ENCODE results near the gene PCDHA4. TPM values are rescaled to one million over a fixed set of nuclear protein-coding genes. Genes with fewer than 3 reads are reported as not detected.
"Not testable (repeated sequence)": the region's sequence is repeated elsewhere in the genome, so short reads cannot be mapped to it uniquely, and the experiment has no call there.

The PCDHA4 gene
- total RNA-seq, 2 experiments from 2014 or later = not detected

DNA sequence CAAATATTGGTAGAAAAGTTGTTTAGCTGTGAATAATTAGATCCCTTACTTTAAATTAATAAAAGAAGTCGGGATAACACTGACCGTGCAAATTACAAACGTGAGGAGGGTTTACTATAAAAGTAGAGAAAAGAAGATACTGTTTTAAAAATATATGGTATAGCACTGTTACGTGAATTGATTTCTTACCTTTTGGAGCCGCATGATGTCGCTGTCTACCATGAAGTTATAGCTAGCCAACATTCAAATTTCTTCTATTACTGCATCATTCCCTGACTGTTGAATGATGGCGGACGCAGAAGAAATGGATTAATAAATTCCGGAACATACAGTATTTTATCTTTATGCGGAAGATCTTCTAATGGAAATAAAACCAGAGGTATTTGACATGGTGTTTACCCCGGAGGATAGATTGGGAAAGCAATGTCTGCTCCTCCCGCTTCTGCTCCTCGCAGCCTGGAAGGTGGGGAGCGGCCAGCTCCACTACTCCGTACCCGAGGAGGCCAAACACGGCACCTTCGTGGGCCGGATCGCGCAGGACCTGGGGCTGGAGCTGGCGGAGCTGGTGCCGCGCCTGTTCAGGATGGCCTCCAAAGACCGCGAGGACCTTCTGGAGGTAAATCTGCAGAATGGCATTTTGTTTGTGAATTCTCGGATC is 21.0 kb downstream of the PCDHA4 start, which contains the start of gene PCDHA6:
Gene PCDHA6 (plus strand): TSS at position 257 of the 658 bp plus-strand sequence. CDS start 132 bp downstream, at position 389.
- Mint-ChIP-seq H3K36me3 (ENCODE audit: low read depth) (peaks cover 10% of the 10 kb centered on the region), H3K9me3 (peaks cover 17% of the 10 kb centered on the region), H3K4me3 (no peak within 1 kb of the TSS), H3K27me3 (ENCODE audit: low read depth) (peaks cover 45% of the 10 kb centered on the region), H3K27ac (no peak within 1 kb of the TSS), H3K4me1 (ENCODE audit: low read depth) (no peaks in the 10 kb centered on the region)
- DNase-seq = no peak
- CTCF ChIA-PET = interaction anchor here (0.7 kb wide), 1 partner anchor 71 kb away, joined by 3 read pairs; no protein-coding TSS in a partner anchor
- intact Hi-C loops (cut with micrococcal nuclease) = no loop called here

GRCh38 chr5:140828362-140828737 is 21.5 kb downstream of the PCDHA4 start:
- CTCF ChIA-PET = interaction anchor here (0.7 kb wide), 1 partner anchor 72 kb away, joined by 3 read pairs; no protein-coding TSS in a partner anchor
- Mint-ChIP-seq H3K4me3 (no peak overlapping the region), H3K9me3 (peaks cover 19% of the 10 kb centered on the region), H3K27ac (no peak overlapping the region), H3K27me3 (ENCODE audit: low read depth) (peaks cover 49% of the 10 kb centered on the region), H3K4me1 (ENCODE audit: low read depth) (no peaks in the 10 kb centered on the region), H3K36me3 (ENCODE audit: low read depth) (peaks cover 10% of the 10 kb centered on the region)
- DNase-seq = no peak
- intact Hi-C loops (cut with micrococcal nuclease) = no loop called here

DNA sequence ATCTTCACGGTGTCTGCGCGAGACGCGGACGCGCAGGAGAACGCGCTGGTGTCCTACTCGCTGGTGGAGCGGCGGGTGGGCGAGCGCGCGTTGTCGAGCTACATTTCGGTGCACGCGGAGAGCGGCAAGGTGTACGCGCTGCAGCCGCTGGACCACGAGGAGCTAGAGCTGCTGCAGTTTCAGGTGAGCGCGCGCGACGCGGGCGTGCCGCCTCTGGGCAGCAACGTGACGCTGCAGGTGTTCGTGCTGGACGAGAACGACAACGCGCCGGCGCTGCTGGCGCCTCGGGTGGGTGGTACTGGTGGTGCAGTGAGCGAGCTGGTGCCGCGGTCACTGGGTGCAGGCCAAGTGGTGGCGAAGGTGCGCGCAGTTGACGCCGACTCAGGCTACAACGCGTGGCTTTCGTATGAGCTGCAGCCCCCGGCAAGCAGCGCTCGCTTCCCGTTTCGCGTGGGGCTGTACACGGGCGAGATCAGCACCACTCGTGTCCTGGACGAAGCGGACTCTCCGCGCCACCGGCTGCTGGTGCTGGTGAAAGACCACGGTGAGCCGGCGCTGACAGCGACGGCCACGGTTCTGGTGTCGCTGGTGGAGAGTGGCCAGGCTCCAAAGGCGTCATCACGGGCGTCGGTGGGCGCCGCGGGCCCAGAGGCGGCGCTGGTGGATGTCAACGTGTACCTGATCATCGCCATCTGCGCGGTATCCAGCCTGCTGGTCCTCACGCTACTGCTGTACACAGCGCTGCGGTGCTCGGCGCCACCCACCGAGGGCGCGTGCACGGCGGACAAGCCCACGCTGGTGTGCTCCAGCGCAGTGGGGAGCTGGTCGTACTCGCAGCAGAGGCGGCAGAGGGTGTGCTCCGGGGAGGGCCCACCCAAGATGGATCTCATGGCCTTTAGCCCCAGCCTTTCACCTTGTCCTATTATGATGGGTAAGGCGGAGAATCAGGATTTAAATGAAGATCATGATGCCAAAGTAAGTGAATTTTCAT is 22.9 kb downstream of the PCDHA4 start:
- Mint-ChIP-seq H3K36me3 (ENCODE audit: low read depth) (peaks cover 15% of the 10 kb centered on the region), H3K27me3 (ENCODE audit: low read depth) (peaks cover 56% of the 10 kb centered on the region), H3K9me3 (peaks cover 25% of the 10 kb centered on the region)
- H3K27ac Mint-ChIP-seq; H3K4me3 Mint-ChIP-seq; intact Hi-C loops (cut with micrococcal nuclease); DNase-seq; H3K4me1 Mint-ChIP-seq (ENCODE audit: low read depth): not testable (repeated sequence)
- CTCF ChIA-PET = interaction anchor here (0.5 to 1.5 kb wide), 2 partner anchors 13 to 30 kb away, joined by 3 read pairs; no protein-coding TSS in a partner anchor

- intact Hi-C loops (cut with micrococcal nuclease) = no loop called here
- DNase-seq = no peak
- CTCF ChIA-PET = interaction anchor here (0.7 to 1.0 kb wide), 2 partner anchors 9 to 24 kb away, joined by 3 read pairs; no protein-coding TSS in a partner anchor
- peaks cover 15% of the 10 kb centered on the region for H3K9me3 Mint-ChIP-seq
- peaks cover 37% of the 10 kb centered on the region for H3K27me3 Mint-ChIP-seq (ENCODE audit: low read depth)
- H3K4me1 Mint-ChIP-seq (ENCODE audit: low read depth) = no peaks in the 10 kb centered on the region
- no peak within 1 kb of the TSS for H3K27ac Mint-ChIP-seq
- H3K36me3 Mint-ChIP-seq (ENCODE audit: low read depth) = peaks cover 7% of the 10 kb centered on the region
- H3K4me3 Mint-ChIP-seq = no peak within 1 kb of the TSS
Observed at GRCh38 chr5:140833993-140834392, 27.1 kb downstream of the PCDHA4 start, which contains the start of gene PCDHA7. TSS of gene PCDHA7 (plus strand) at chr5:140834269. CDS start at chr5:140834384, 115 bp downstream.

DNA sequence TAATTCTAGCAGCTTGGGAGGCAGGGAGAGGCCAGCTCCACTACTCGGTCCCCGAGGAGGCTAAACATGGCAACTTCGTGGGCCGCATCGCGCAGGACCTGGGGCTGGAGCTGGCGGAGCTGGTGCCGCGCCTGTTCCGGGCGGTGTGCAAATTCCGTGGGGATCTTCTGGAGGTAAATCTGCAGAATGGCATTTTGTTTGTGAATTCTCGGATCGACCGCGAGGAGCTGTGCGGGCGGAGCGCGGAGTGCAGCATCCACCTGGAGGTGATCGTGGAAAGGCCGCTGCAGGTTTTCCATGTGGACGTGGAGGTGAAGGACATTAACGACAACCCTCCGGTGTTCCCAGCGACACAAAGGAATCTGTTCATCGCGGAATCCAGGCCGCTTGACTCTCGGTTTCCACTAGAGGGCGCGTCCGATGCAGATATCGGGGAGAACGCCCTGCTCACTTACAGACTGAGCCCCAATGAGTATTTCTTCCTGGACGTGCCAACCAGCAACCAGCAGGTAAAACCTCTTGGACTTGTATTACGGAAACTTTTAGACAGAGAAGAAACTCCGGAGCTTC is 27.7 kb downstream of the PCDHA4 start:
- H3K4me3 Mint-ChIP-seq; H3K27ac Mint-ChIP-seq; DNase-seq; intact Hi-C loops (cut with micrococcal nuclease); H3K36me3 Mint-ChIP-seq (ENCODE audit: low read depth); H3K4me1 Mint-ChIP-seq (ENCODE audit: low read depth): not testable (repeated sequence)
- Mint-ChIP-seq H3K27me3 (ENCODE audit: low read depth) (peaks cover 39% of the 10 kb centered on the region), H3K9me3 (peaks cover 14% of the 10 kb centered on the region)
- CTCF ChIA-PET = interaction anchor here (0.7 to 1.0 kb wide), 2 partner anchors 8 to 25 kb away, joined by 3 read pairs; no protein-coding TSS in a partner anchor

GRCh38 chr5:140835622-140836510 is 29.0 kb downstream of the PCDHA4 start:
- DNase-seq = no peak
- H3K27ac Mint-ChIP-seq = no peak overlapping the region
- no peaks in the 10 kb centered on the region for H3K4me1 Mint-ChIP-seq (ENCODE audit: low read depth)
- no peak overlapping the region for H3K4me3 Mint-ChIP-seq
- CTCF ChIA-PET = no interaction called here
- peaks cover 9% of the 10 kb centered on the region for H3K36me3 Mint-ChIP-seq (ENCODE audit: low read depth)
- intact Hi-C loops (cut with micrococcal nuclease) = no loop called here
- peaks cover 20% of the 10 kb centered on the region for H3K9me3 Mint-ChIP-seq
- peaks cover 45% of the 10 kb centered on the region for H3K27me3 Mint-ChIP-seq (ENCODE audit: low read depth)

DNA sequence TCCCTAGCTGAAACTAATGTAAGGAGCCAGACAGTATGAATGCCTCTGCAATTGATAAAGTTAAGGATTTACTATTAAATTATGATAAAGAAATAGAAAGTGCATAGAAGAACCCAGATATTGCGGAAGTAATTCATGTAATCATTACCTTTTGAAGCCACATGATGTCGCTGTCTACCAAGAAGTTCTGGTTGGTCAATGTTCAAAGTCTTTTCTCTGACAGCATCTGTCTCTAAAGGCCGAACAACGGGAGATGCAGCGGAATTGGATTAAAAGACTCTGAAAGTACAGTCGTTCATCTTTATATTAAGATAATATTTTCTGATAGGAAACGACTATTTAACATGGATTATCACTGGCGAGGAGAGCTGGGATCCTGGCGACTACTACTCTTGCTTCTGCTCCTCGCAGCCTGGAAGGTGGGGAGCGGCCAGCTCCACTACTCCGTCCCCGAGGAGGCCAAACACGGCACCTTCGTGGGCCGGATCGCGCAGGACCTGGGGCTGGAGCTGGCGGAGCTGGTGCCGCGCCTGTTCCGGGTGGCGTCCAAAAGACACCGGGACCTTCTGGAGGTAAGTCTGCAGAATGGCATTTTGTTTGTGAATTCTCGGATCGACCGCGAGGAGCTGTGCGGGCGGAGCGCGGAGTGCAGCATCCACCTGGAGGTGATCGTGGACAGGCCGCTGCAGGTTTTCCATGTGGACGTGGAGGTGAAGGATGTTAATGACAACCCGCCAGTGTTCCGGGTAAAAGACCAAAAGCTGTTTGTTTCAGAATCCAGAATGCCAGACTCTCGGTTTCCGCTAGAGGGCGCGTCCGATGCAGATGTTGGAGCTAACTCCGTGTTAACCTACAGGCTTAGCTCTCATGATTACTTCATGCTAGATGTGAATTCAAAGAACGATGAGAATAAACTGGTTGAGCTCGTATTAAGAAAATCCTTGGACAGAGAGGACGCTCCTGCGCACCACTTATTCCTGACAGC is 34.4 kb downstream of the PCDHA4 start, which contains the start of gene PCDHA8:
Gene PCDHA8 (plus strand): TSS at position 210 of the 985 bp plus-strand sequence. CDS start 135 bp downstream, at position 345.
- Mint-ChIP-seq H3K4me3 (no peak within 1 kb of the TSS), H3K36me3 (ENCODE audit: low read depth) (peaks cover 2% of the 10 kb centered on the region), H3K9me3 (peaks cover 17% of the 10 kb centered on the region), H3K27ac (no peak within 1 kb of the TSS), H3K4me1 (ENCODE audit: low read depth) (no peaks in the 10 kb centered on the region), H3K27me3 (ENCODE audit: low read depth) (peaks cover 25% of the 10 kb centered on the region)
- intact Hi-C loops (cut with micrococcal nuclease) = no loop called here
- no peak for DNase-seq
- CTCF ChIA-PET = interaction anchor here (0.6 to 1.0 kb wide), 3 partner anchors 48 to 1064 kb away, joined by 3 to 4 read pairs (median 3); no protein-coding TSS in a partner anchor

DNA sequence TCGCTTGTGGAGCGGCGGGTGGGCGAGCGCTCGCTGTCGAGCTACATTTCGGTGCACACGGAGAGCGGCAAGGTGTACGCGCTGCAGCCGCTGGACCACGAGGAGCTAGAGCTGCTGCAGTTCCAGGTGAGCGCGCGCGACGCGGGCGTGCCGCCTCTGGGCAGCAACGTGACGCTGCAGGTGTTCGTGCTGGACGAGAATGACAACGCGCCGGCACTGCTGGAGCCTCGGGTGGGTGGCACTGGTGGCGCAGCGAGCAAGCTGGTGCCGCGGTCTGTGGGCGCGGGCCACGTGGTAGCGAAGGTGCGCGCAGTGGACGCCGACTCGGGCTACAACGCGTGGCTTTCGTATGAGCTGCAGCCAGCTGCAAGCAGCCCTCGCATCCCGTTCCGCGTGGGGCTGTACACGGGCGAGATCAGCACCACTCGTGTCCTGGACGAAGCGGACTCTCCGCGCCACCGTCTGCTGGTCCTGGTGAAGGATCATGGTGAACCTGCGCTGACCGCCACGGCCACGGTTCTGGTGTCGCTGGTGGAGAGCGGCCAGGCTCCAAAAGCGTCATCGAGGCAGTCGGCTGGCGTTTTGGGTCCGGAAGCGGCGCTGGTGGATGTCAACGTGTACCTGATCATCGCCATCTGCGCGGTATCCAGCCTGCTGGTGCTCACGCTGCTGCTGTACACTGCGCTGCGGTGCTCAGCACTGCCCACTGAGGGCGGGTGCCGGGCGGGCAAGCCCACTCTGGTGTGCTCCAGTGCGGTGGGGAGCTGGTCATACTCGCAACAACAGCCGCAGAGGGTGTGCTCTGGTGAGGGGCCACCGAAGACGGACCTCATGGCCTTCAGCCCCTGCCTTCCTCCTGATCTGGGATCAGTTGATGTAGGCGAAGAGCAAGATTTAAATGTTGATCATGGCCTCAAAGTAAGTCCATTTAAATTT is 36.2 kb downstream of the PCDHA4 start:
- CTCF ChIA-PET = interaction anchor here (0.9 kb wide), 1 partner anchor 9 kb away, joined by 3 read pairs; the partner anchor contains the start of gene PCDHA7
- no peak for DNase-seq
- Mint-ChIP-seq H3K36me3 (ENCODE audit: low read depth) (peaks cover 2% of the 10 kb centered on the region), H3K27ac (no peak overlapping the region), H3K4me3 (no peak overlapping the region), H3K27me3 (ENCODE audit: low read depth) (peaks cover 36% of the 10 kb centered on the region), H3K9me3 (peaks cover 22% of the 10 kb centered on the region), H3K4me1 (ENCODE audit: low read depth) (no peaks in the 10 kb centered on the region)
- intact Hi-C loops (cut with micrococcal nuclease) = no loop called here

DNA sequence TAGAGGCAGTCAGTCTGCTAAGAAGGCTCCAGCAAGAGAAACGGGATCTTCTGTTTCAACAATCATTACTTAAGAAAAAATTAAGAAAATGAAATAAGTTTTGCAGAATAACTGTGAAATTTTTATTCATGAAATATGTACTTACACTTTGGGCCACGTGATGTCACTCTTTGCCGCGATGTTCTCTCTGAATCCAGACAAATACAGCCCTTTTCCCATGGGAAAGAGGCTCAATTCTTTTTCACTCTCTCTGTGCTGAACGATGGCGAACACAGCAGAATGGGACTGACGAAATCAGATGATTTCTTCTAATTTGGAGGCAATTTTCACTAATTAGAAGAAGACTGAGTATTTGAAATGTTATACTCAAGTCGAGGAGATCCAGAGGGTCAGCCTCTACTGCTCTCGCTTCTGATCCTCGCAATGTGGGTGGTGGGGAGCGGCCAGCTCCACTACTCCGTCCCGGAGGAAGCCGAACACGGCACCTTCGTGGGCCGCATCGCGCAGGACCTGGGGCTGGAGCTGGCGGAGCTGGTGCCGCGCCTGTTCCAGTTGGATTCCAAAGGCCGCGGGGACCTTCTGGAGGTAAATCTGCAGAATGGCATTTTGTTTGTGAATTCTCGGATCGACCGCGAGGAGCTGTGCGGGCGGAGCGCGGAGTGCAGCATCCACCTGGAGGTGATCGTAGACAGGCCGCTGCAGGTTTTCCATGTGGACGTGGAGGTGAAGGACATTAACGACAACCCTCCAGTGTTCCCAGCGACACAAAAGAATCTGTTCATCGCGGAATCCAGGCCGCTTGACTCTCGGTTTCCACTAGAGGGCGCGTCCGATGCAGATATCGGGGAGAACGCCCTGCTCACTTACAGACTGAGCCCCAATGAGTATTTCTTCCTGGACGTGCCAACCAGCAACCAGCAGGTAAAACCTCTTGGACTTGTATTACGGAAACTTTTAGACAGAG is 41.6 kb downstream of the PCDHA4 start, which contains the start of gene PCDHA9:
Gene PCDHA9 (plus strand): TSS at position 244 of the 964 bp plus-strand sequence. CDS start 114 bp downstream, at position 358.
- intact Hi-C loops (cut with micrococcal nuclease); H3K36me3 Mint-ChIP-seq (ENCODE audit: low read depth); H3K4me1 Mint-ChIP-seq (ENCODE audit: low read depth); H3K4me3 Mint-ChIP-seq; CTCF ChIA-PET; DNase-seq; H3K27ac Mint-ChIP-seq; H3K9me3 Mint-ChIP-seq: not testable (repeated sequence)
- H3K27me3 Mint-ChIP-seq (ENCODE audit: low read depth) = peaks cover 32% of the 10 kb centered on the region

All from activated naive CD4-positive, alpha-beta T cell treated with anti-CD3 and anti-CD28 coated beads for 36 hours (primary cell).